WTC11 (cell line): ENCODE data around the gene EGFR. TPM values are rescaled to one million over a fixed set of nuclear protein-coding genes. Genes with fewer than 3 reads are reported as not detected.

ENCODE experiments used
- ATAC-seq: fragments of 200-7000 bp; cut with Tn5 transposase; 2 replicates; pipeline ENCODE4 v1.10.0; 2021; ENCODE audit warnings: mild to moderate bottlenecking, moderate library complexity
- CTCF ChIA-PET: fragments of 300-600 bp; sonication (Branson Sonifier 250); formaldehyde crosslinking; loops from one replicate; lab custom pipeline; 2021; ENCODE audit warnings: antibody characterized with exemption; lab: Charles Lee
- POLR2A ChIA-PET: fragments of 350-600 bp; sonication (Branson Sonifier 250); formaldehyde crosslinking; loops from one replicate; lab custom pipeline; 2021; ENCODE audit warnings: antibody characterized with exemption; lab: Charles Lee
- DNase-seq: peaks from one replicate; pipeline ENCODE4 v3.0.0; 2021; ENCODE audit warnings: low spot score
- H3K27ac Mint-ChIP-seq: 2 replicates; pipeline ENCODE4 v1.8.0; 2021; ENCODE audit warnings: mixed read lengths
- H3K27me3 Mint-ChIP-seq: 2 replicates; pipeline ENCODE4 v1.8.0; 2021; ENCODE audit warnings: low read depth, mild to moderate bottlenecking, moderate library complexity, mixed read lengths
- H3K36me3 Mint-ChIP-seq: 2 replicates; pipeline ENCODE4 v1.8.0; 2021; ENCODE audit warnings: mixed read lengths
- H3K4me1 Mint-ChIP-seq: 2 replicates; pipeline ENCODE4 v1.8.0; 2022; ENCODE audit warnings: mixed read lengths
- H3K4me3 Mint-ChIP-seq: 2 replicates; pipeline ENCODE4 v1.8.0; 2021; ENCODE audit warnings: mild to moderate bottlenecking, moderate library complexity, mixed read lengths
- H3K9me3 Mint-ChIP-seq: 2 replicates; pipeline ENCODE4 v1.8.0; 2021; ENCODE audit warnings: mixed read lengths
- CREM ChIP-seq: sonication (generic); formaldehyde crosslinking; IDR thresholded peaks from 2 replicates; pipeline ENCODE4 v1.8.1; 2022; ENCODE audit warnings: mild to moderate bottlenecking, missing genetic modification reagents, moderate library complexity
- ESRRA ChIP-seq: sonication (generic); formaldehyde crosslinking; IDR thresholded peaks from 2 replicates; pipeline ENCODE4 v1.8.1; 2022; ENCODE audit warnings: mild to moderate bottlenecking, missing genetic modification reagents, borderline replicate concordance
- ETV6 ChIP-seq: sonication (generic); formaldehyde crosslinking; IDR thresholded peaks from 2 replicates; pipeline ENCODE4 v1.8.1; 2022; ENCODE audit warnings: mild to moderate bottlenecking, missing genetic modification reagents
- FOXJ3 ChIP-seq: sonication (generic); formaldehyde crosslinking; IDR thresholded peaks from 2 replicates; pipeline ENCODE4 v1.9.0; 2021; ENCODE audit warnings: missing genetic modification reagents, mild to moderate bottlenecking, borderline replicate concordance
- GABPB1 ChIP-seq: sonication (generic); formaldehyde crosslinking; IDR thresholded peaks from 2 replicates; pipeline ENCODE4 v1.8.1; 2023; ENCODE audit warnings: mild to moderate bottlenecking, missing genetic modification reagents
- NFYB ChIP-seq: sonication (generic); formaldehyde crosslinking; conservative IDR thresholded peaks from 2 replicates; pipeline ENCODE4 v1.8.0; 2022; ENCODE audit warnings: low read depth, missing genetic modification reagents
- RELA ChIP-seq: sonication (generic); formaldehyde crosslinking; IDR thresholded peaks from 2 replicates; pipeline ENCODE4 v1.8.1; 2022; ENCODE audit warnings: missing genetic modification reagents, mild to moderate bottlenecking, borderline replicate concordance
- SP1 ChIP-seq: sonication (generic); formaldehyde crosslinking; conservative IDR thresholded peaks from 2 replicates; pipeline ENCODE4 v1.8.1; 2022; ENCODE audit warnings: missing genetic modification reagents
- TEAD4 ChIP-seq: sonication (generic); formaldehyde crosslinking; IDR thresholded peaks from 2 replicates; pipeline ENCODE4 v1.8.0; 2022; ENCODE audit warnings: mild to moderate bottlenecking, missing genetic modification reagents
- ZNF121 ChIP-seq: sonication (generic); formaldehyde crosslinking; IDR thresholded peaks from 2 replicates; pipeline ENCODE4 v1.8.0; 2023; ENCODE audit warnings: missing genetic modification reagents
- total RNA-seq: library from RNA; stranded (reverse); gene quantifications from 3 replicates; pipeline ENCODE4 v1.2.3, GENCODE V29; 2021
- TF ChIP-seq, protein P1 (sequence below): fragments of 200-600 bp; IDR thresholded peaks from 2 replicates; pipeline ENCODE4 v1.8.0; 2022; ENCODE audit warnings: antibody characterized with exemption
- TF ChIP-seq, protein P2 (sequence below): fragments of 250-450 bp; sonication (Bioruptor Pico); IDR thresholded peaks from 2 replicates; pipeline ENCODE4 v1.9.0; 2021; ENCODE audit warnings: mild to moderate bottlenecking
- TF ChIP-seq, protein P3 (sequence below): fragments of 250-450 bp; sonication (Bioruptor Pico); IDR thresholded peaks from 2 replicates; pipeline ENCODE4 v1.9.0; 2021; ENCODE audit warnings: mild to moderate bottlenecking, borderline replicate concordance
- TF ChIP-seq, protein P4 (sequence below): sonication (generic); formaldehyde crosslinking; IDR thresholded peaks from 2 replicates; pipeline ENCODE4 v1.8.1; 2023; ENCODE audit warnings: mild to moderate bottlenecking, missing genetic modification reagents

EGFR gene
- total RNA-seq, 1 experiment from 2014 or later: 5.9 TPM

DNA sequence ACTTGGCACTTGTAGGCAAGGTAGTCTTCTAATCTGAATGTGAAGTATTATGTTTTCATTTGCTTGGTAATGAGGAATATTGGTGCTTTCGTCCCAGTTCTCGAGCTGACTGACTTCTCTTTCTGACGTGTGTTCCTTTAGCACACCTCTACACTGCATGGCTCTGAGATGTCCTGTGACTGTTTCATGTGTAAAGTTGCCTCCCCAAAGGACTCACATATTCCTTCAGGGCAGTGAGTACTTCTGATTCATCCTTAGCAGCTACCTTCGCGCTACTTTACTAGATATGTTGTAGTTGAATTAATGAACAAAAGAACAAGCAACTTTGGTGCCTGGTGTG lies 113.7 kb downstream of the EGFR start (continued):
- TF ChIP-seq, protein P1, sequence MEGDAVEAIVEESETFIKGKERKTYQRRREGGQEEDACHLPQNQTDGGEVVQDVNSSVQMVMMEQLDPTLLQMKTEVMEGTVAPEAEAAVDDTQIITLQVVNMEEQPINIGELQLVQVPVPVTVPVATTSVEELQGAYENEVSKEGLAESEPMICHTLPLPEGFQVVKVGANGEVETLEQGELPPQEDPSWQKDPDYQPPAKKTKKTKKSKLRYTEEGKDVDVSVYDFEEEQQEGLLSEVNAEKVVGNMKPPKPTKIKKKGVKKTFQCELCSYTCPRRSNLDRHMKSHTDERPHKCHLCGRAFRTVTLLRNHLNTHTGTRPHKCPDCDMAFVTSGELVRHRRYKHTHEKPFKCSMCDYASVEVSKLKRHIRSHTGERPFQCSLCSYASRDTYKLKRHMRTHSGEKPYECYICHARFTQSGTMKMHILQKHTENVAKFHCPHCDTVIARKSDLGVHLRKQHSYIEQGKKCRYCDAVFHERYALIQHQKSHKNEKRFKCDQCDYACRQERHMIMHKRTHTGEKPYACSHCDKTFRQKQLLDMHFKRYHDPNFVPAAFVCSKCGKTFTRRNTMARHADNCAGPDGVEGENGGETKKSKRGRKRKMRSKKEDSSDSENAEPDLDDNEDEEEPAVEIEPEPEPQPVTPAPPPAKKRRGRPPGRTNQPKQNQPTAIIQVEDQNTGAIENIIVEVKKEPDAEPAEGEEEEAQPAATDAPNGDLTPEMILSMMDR: no peak
- TF ChIP-seq ESRRA (no peak), GABPB1 (CRISPR knock-in tag) (no peak), FOXJ3 (CRISPR knock-in tag) (no peak)
- TF ChIP-seq, protein P2, sequence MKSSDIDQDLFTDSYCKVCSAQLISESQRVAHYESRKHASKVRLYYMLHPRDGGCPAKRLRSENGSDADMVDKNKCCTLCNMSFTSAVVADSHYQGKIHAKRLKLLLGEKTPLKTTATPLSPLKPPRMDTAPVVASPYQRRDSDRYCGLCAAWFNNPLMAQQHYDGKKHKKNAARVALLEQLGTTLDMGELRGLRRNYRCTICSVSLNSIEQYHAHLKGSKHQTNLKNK: no peak

DNA sequence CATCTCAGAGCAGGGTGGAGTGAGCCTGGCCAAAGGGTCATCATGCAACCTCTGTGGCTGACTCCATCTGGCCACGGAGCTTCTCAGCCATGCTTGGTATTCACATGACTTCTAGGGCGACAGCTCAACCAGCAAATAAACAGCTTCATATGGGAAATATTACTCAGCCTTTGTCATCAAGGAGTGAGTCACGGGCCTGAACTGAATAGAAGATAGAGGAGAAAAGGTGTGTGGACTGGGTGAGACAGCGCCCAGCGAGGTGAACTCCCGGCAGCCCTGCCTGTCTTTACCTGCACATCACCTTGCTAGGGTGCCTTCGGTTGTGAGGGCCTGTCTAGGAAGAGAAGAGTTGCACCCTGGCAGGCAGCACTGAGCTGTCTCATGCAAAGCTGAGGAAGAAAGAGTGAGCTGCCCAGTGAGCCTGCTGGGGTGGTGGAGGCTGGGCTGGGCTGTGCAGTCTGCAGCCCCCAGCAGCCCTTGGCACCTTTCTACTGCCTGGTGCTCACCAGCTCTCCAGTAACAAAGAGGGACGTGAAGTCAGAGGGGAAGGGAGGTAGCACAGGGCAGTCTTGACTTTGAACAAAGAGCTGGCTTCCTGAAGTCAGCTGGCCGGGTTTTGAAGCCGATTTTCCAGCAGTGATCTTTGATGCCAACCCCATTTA lies 114.2 kb downstream of the EGFR start:
- ATAC-seq: no peak
- CTCF ChIA-PET: interaction anchor here (0.6 to 1.5 kb wide), 5 partner anchors 48 to 259 kb away, joined by 3 to 6 read pairs (median 3); no protein-coding TSS in a partner anchor

DNA sequence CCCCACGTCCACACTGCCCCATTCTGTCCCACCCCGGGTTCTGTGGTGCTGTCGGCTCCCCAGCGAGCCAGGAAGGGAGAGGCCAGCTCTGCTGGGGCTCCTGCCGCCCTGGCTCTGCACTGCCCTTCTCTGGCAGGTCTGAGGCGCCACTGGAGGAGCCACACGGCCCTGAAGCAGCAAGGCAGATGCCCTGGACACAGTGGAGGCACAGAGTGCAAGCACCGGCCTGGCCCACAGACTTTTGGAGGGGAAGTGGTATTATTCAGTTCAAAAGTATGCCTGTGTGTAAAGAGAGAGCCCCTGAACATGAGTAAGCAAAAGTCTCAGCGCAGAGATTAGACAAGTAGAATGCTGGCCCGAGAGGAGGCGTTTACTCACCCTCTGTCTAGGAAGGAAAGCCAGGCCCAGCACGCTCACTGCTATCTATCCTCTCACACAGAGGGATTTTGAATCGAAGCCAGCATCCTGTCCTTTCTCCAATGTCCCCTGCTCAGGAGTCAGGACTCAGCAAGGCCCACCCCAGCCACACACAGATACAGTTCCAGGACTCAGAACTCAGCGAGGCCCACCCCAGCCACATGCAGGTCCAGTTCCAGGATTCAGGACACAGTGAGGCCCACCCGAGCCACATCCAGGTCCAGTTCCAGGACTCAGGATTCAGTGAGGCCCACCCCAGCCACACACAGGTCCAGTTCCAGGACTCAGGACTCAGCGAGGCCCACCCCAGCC lies 115.0 kb downstream of the EGFR start:
- Mint-ChIP-seq H3K9me3 (peaks cover 5% of the 10 kb centered on the region), H3K4me1 (peaks cover 29% of the 10 kb centered on the region), H3K36me3 (peaks cover 2% of the 10 kb centered on the region; the same call in 1 of the 2 replicates), H3K27ac (no peak overlapping the region), H3K4me3 (no peak overlapping the region), H3K27me3 (no peaks in the 10 kb centered on the region)
- ATAC-seq (peak; percentile 30), DNase-seq (no peak)
- ChIA-PET POLR2A (no interaction called here), CTCF (interaction anchor here (1.1 to 1.5 kb wide), 3 partner anchors 116 to 122 kb away, joined by 3 to 6 read pairs (median 3); no protein-coding TSS in a partner anchor)
- TF ChIP-seq ETV6 (CRISPR knock-in tag) (no peak), SP1 (CRISPR knock-in tag) (no peak), NFYB (CRISPR knock-in tag) (no peak)
- TF ChIP-seq, protein P3, sequence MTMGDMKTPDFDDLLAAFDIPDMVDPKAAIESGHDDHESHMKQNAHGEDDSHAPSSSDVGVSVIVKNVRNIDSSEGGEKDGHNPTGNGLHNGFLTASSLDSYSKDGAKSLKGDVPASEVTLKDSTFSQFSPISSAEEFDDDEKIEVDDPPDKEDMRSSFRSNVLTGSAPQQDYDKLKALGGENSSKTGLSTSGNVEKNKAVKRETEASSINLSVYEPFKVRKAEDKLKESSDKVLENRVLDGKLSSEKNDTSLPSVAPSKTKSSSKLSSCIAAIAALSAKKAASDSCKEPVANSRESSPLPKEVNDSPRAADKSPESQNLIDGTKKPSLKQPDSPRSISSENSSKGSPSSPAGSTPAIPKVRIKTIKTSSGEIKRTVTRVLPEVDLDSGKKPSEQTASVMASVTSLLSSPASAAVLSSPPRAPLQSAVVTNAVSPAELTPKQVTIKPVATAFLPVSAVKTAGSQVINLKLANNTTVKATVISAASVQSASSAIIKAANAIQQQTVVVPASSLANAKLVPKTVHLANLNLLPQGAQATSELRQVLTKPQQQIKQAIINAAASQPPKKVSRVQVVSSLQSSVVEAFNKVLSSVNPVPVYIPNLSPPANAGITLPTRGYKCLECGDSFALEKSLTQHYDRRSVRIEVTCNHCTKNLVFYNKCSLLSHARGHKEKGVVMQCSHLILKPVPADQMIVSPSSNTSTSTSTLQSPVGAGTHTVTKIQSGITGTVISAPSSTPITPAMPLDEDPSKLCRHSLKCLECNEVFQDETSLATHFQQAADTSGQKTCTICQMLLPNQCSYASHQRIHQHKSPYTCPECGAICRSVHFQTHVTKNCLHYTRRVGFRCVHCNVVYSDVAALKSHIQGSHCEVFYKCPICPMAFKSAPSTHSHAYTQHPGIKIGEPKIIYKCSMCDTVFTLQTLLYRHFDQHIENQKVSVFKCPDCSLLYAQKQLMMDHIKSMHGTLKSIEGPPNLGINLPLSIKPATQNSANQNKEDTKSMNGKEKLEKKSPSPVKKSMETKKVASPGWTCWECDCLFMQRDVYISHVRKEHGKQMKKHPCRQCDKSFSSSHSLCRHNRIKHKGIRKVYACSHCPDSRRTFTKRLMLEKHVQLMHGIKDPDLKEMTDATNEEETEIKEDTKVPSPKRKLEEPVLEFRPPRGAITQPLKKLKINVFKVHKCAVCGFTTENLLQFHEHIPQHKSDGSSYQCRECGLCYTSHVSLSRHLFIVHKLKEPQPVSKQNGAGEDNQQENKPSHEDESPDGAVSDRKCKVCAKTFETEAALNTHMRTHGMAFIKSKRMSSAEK (CRISPR knock-in tag): no peak

More for the DNA sequence above, 114.2 kb downstream of the EGFR start:
- no peaks in the 10 kb centered on the region for H3K27me3 Mint-ChIP-seq
- H3K27ac Mint-ChIP-seq: no peak overlapping the region
- no peak for DNase-seq
- peaks cover 33% of the 10 kb centered on the region for H3K4me1 Mint-ChIP-seq
- no peak overlapping the region for H3K4me3 Mint-ChIP-seq
- H3K9me3 Mint-ChIP-seq: no peaks in the 10 kb centered on the region
- H3K36me3 Mint-ChIP-seq: no peaks in the 10 kb centered on the region
- no peak for TF ChIP-seq TEAD4 (CRISPR knock-in tag)
- TF ChIP-seq, protein P4, sequence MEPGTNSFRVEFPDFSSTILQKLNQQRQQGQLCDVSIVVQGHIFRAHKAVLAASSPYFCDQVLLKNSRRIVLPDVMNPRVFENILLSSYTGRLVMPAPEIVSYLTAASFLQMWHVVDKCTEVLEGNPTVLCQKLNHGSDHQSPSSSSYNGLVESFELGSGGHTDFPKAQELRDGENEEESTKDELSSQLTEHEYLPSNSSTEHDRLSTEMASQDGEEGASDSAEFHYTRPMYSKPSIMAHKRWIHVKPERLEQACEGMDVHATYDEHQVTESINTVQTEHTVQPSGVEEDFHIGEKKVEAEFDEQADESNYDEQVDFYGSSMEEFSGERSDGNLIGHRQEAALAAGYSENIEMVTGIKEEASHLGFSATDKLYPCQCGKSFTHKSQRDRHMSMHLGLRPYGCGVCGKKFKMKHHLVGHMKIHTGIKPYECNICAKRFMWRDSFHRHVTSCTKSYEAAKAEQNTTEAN (CRISPR knock-in tag): no peak
- TF ChIP-seq CREM (CRISPR knock-in tag): no peak
- TF ChIP-seq RELA (CRISPR knock-in tag): no peak
- TF ChIP-seq ZNF121 (CRISPR knock-in tag): no peak
- TF ChIP-seq, all 79 proteins: peak for 0
- POLR2A ChIA-PET: no interaction called here
